ENCODE results near the gene LRRC73.
"Not testable (repeated sequence)": the region's sequence is repeated elsewhere in the genome, so short reads cannot be mapped to it uniquely, and the experiment has no call there.

LRRC73 gene

DNA sequence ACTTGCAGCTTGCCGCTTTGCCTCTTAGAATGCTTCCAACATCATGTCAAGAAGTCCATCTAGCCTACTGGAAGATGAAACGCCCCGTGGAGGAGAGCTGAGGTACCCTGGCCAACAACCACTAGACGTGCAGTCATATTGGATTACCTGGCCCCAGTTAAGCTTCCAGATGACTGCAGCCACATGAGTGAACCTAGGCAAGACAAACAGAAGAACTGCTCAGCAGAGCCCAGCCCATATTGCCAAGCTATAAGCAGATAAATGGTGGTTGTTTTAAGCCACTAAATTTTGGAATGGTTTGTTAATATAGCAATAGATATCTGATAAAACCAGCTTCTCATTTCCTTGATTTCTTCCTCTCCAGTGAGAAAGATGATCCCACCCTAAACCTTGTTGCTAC lies 50.1 kb downstream of the LRRC73 start:
- DNase-seq (ENCODE audit: low read depth) = no peak

DNA sequence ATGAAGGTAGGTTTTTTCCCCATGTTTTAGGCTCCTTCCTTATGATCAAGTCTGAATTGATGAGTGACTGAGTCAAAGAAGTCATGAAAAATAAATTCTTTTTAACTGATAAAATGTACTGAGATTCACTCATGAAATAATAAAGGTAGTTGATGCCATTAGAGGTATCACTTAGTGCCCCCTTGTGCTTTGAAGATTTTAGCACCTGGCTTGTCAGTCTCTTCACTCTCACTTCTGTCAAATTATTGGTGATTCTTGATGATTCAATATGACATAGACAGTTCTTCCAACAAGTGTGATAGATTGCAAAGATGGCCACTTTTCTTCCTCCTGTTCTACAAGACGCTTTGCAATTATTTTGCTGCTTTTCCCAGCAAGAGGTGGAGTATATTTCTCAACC lies 50.6 kb downstream of the LRRC73 start:
- no peak for DNase-seq (ENCODE audit: low read depth)

DNA sequence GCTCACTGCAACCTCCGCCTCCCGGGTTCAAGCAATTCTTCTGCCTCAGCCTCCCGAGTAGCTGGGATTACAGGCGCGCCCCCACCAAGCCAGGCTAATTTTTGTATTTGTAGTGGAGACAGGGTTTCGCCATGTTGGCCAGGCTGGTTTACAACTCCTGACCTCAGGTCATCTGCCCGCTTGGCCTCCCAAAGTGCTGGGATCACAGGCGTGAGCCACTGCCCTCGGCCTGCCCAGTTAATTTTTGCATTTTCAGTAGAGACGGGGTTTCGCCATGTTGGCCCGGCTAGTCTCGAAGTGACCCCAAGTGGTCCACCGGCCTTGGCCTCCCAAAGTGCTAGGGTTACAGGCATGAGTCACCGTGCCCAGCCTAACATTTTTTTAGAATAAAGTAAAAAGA lies 52.0 kb downstream of the LRRC73 start:
- not testable (repeated sequence) for DNase-seq (ENCODE audit: low read depth)

DNA sequence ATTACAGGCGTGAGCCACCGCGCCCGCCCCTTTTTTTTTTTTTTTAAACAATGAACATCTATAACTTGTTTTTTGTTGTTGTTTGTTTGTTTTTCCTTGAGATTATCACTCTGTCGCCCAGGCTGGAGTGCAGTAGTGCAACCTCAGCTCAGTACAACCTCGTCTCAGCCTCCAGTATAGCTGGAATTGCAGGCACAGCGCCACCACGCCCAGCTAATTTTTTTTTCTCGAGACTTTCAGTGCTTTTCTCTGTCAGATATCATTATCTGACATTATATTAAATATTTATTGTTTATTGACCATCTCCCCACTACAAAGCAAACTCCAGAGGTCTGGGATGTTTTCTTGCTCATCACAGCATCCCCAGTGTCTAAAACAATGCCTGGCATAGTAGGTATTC lies 52.5 kb downstream of the LRRC73 start:
- no peak for DNase-seq (ENCODE audit: low read depth)

Data from activated gamma-delta T cell treated with anti-CD3 and anti-CD28 coated beads, Interleukin-2, amount 50 U/mL, for 16 hours (primary cell).